H9 (cell line): ENCODE data around the gene PANK2. TPM values are rescaled to one million over a fixed set of nuclear protein-coding genes. Genes with fewer than 3 reads are reported as not detected.

Experiments
- DNase-seq: peaks from one replicate; pipeline ENCODE4 v3.0.0-alpha.2; 2017
- H2AFZ ChIP-seq: one replicate; pipeline ENCODE4 v1.6.1; 2013; ENCODE audit warnings: mild to moderate bottlenecking, low read length, control low read depth, moderate library complexity
- H2AK5ac ChIP-seq: 2 replicates; pipeline ENCODE4 v1.6.1; 2013; ENCODE audit warnings: low read length, control low read depth, mixed read lengths; ENCODE audit not compliant: insufficient read length
- H2BK120ac ChIP-seq: one replicate; pipeline ENCODE4 v1.6.1; 2013; ENCODE audit warnings: low read depth, mild to moderate bottlenecking, low read length, control low read depth, inconsistent platforms; ENCODE audit not compliant: poor library complexity, severe bottlenecking
- H2BK12ac ChIP-seq: 2 replicates; pipeline ENCODE4 v1.6.1; 2013; ENCODE audit warnings: low read length, control low read depth, mixed read lengths, low read depth; ENCODE audit not compliant: insufficient read length
- H2BK15ac ChIP-seq: 2 replicates; pipeline ENCODE4 v1.6.1; 2013; ENCODE audit warnings: low read depth, low read length, control low read depth
- H2BK20ac ChIP-seq: one replicate; pipeline ENCODE4 v1.6.1; 2013; ENCODE audit warnings: low read depth, mild to moderate bottlenecking, low read length, control low read depth, inconsistent platforms; ENCODE audit not compliant: poor library complexity, severe bottlenecking
- H2BK5ac ChIP-seq: 2 replicates; pipeline ENCODE4 v1.6.1; 2013; ENCODE audit warnings: low read length, control low read depth, mixed read lengths; ENCODE audit not compliant: insufficient read length
- H3K14ac ChIP-seq: 2 replicates; pipeline ENCODE4 v1.6.1; 2013; ENCODE audit warnings: low read length, control low read depth; ENCODE audit not compliant: insufficient read depth
- H3K18ac ChIP-seq: 2 replicates; pipeline ENCODE4 v1.6.1; 2013; ENCODE audit warnings: low read depth, mild to moderate bottlenecking, mixed read lengths, low read length, control low read depth; ENCODE audit not compliant: insufficient read length
- H3K23ac ChIP-seq: 2 replicates; pipeline ENCODE4 v1.6.1; 2013; ENCODE audit warnings: low read length, control low read depth, mixed read lengths, low read depth; ENCODE audit not compliant: insufficient read length
- H3K23me2 ChIP-seq: 2 replicates; pipeline ENCODE4 v1.6.1; 2013; ENCODE audit warnings: low read depth, mild to moderate bottlenecking, mixed read lengths, low read length, control low read depth; ENCODE audit not compliant: insufficient read length, poor library complexity, severe bottlenecking
- H3K27ac ChIP-seq: 2 replicates; pipeline ENCODE4 v1.5.1; 2013; ENCODE audit warnings: low read length, control low read depth, mixed read lengths, low read depth; ENCODE audit not compliant: insufficient read length
- H3K27me3 ChIP-seq: 2 replicates; pipeline ENCODE4 v1.6.1; 2013; ENCODE audit warnings: low read length, control low read depth, inconsistent platforms; ENCODE audit not compliant: insufficient read depth
- H3K4ac ChIP-seq: 2 replicates; pipeline ENCODE4 v1.6.1; 2013; ENCODE audit warnings: low read depth, mild to moderate bottlenecking, control low read depth, inconsistent platforms, low read length, moderate library complexity
- H3K4me1 ChIP-seq: 2 replicates; pipeline ENCODE4 v1.6.1; 2013; ENCODE audit warnings: low read length, control low read depth, inconsistent platforms; ENCODE audit not compliant: insufficient read depth
- H3K4me2 ChIP-seq: 2 replicates; pipeline ENCODE4 v1.6.1; 2013; ENCODE audit warnings: low read length, control low read depth, mixed read lengths; ENCODE audit not compliant: insufficient read length, insufficient read depth
- H3K56ac ChIP-seq: 2 replicates; pipeline ENCODE4 v1.6.1; 2013; ENCODE audit warnings: low read depth, mild to moderate bottlenecking, mixed read lengths, low read length, control low read depth; ENCODE audit not compliant: insufficient read length
- H3K79me1 ChIP-seq: 2 replicates; pipeline ENCODE4 v1.6.1; 2013; ENCODE audit warnings: low read depth, mild to moderate bottlenecking, moderate library complexity, low read length, control low read depth, inconsistent platforms; ENCODE audit not compliant: insufficient read depth, poor library complexity, severe bottlenecking
- H3K79me2 ChIP-seq: 2 replicates; pipeline ENCODE4 v1.6.1; 2013; ENCODE audit warnings: low read length, control low read depth, inconsistent platforms; ENCODE audit not compliant: insufficient read depth
- H3K9ac ChIP-seq: 2 replicates; pipeline ENCODE4 v1.6.1; 2013; ENCODE audit warnings: low read length, control low read depth, mixed read lengths; ENCODE audit not compliant: insufficient read length; ENCODE audit errors: extremely low read depth
- H3K9me3 ChIP-seq: one replicate; pipeline ENCODE4 v1.6.1; 2013; ENCODE audit warnings: low read depth, low read length, inconsistent platforms; ENCODE audit not compliant: control insufficient read depth
- H3T11ph ChIP-seq: one replicate; pipeline ENCODE4 v1.6.1; 2013; ENCODE audit warnings: mild to moderate bottlenecking, low read length, control low read depth, inconsistent platforms
- H4K20me1 ChIP-seq: one replicate; pipeline ENCODE4 v1.6.1; 2013; ENCODE audit not compliant: control insufficient read depth, insufficient read length, insufficient read depth
- H4K5ac ChIP-seq: 2 replicates; pipeline ENCODE4 v1.6.1; 2013; ENCODE audit warnings: low read depth, mild to moderate bottlenecking, mixed read lengths, low read length, control low read depth; ENCODE audit not compliant: insufficient read length
- H4K8ac ChIP-seq: replicated peaks from 2 replicates; pipeline ENCODE4 v1.6.1; 2013; ENCODE audit warnings: low read length, control low read depth, mixed read lengths, low read depth; ENCODE audit not compliant: insufficient read length
- H4K91ac ChIP-seq: 2 replicates; pipeline ENCODE4 v1.6.1; 2013; ENCODE audit warnings: low read depth, mild to moderate bottlenecking, moderate library complexity, mixed read lengths, low read length, control low read depth; ENCODE audit not compliant: insufficient read length
- H3K27ac Mint-ChIP-seq, 3 experiments: 2 replicates in 2 of 3; 3 replicates in 1 of 3; pipeline ENCODE4 v1.8.0; 2020 to 2021; ENCODE audit warnings: mixed read lengths in 3 of 3, mild to moderate bottlenecking in 1 of 3, moderate library complexity in 1 of 3
- H3K27me3 Mint-ChIP-seq: 2 replicates; pipeline ENCODE4 v1.8.0; 2021; ENCODE audit warnings: low read depth, mild to moderate bottlenecking, moderate library complexity, mixed read lengths
- H3K36me3 Mint-ChIP-seq, 3 experiments: 2 replicates in 2 of 3; 3 replicates in 1 of 3; pipeline ENCODE4 v1.8.0; 2020 to 2021; ENCODE audit warnings: low read depth in 3 of 3, mixed read lengths in 3 of 3; ENCODE audit not compliant: insufficient read depth in 1 of 3
- H3K4me1 Mint-ChIP-seq, 2 experiments: 2 replicates each; pipeline ENCODE4 v1.8.0; 2020; ENCODE audit warnings: mixed read lengths in 2 of 2
- H3K4me3 Mint-ChIP-seq, 2 experiments: 2 replicates in 1 of 2; 3 replicates in 1 of 2; pipeline ENCODE4 v1.8.0; 2020 to 2021; ENCODE audit warnings: mild to moderate bottlenecking in 2 of 2, mixed read lengths in 2 of 2, moderate library complexity in 1 of 2
- H3K9me3 Mint-ChIP-seq, 2 experiments: 2 replicates in 1 of 2; 3 replicates in 1 of 2; pipeline ENCODE4 v1.8.0; 2020; ENCODE audit warnings: mild to moderate bottlenecking in 2 of 2, mixed read lengths in 2 of 2, moderate library complexity in 1 of 2
- WGBS: extraction: QIAGEN DNeasy Blood & Tissue Kit; methylation state at CpG from one replicate; pipeline ENCODE4 v1.1.7; 2013; ENCODE audit warnings: missing lambda C conversion rate, low lambda C conversion rate, mixed read lengths; ENCODE audit not compliant: insufficient read length; ENCODE audit errors: extremely low coverage; 5-methylcytosine and 5-hydroxymethylcytosine counted together
- total RNA-seq: library from RNA; stranded (reverse); gene quantifications from 2 replicates; pipeline ENCODE4 v1.2.1, GENCODE V29; 2021
- TF ChIP-seq, protein P1 (sequence below): fragments of 200-600 bp; sonication (generic); conservative IDR thresholded peaks from 3 replicates; pipeline ENCODE4 v1.8.0; 2021; ENCODE audit warnings: antibody characterized with exemption, mild to moderate bottlenecking

Gene PANK2
- total RNA-seq, 1 experiment from 2014 or later = 65.4 TPM

DNA sequence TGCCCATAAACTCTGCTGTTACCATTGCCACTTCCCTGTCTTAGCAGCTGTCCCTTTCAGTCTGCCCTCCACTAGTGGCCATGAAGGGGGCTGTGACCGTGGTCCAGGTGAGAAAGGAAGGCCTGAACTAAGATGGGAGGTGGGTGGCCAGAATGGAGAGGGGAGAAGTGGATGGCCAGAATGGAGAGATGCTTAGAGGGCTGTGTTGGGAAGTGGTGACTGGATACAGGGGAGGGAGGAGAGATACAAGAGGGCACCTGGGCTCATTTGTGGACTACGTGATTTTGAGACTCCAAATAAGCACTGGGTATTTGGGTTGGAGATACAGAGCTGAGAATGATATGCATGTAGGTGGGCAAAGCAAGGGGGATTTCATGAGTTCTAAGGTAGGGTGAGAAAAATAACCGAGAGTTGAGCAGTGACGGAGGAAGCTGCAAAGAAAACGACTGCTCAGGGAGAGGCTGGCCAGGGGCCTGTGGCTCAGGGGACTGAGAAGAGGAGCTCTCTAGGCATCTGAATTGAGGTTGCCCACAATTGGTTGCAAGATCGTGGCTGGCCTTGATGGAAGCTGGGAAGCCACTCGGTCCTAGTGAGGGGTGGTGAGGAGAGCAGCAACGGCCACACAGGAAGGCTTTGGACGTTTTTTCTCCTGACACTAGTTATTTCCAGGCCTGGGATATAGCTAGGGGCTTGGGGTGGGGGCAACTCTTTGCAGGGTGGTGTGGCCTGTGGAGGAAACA is 36.9 kb downstream of the PANK2 start:
- Histone ChIP-seq H3K18ac (no peak overlapping the region), H2BK120ac (no peak overlapping the region), H3T11ph (no peak overlapping the region), H4K5ac (no peak overlapping the region), H3K27ac (no peak overlapping the region), H3K56ac (no peak overlapping the region), H2BK15ac (no peak overlapping the region), H3K79me1 (no peaks in the 10 kb centered on the region), H2BK5ac (no peak overlapping the region), H3K23me2 (no peaks in the 10 kb centered on the region), H3K4me1 (peaks cover 6% of the 10 kb centered on the region; the same call in 1 of the 2 replicates), H4K20me1 (peaks cover 5% of the 10 kb centered on the region), H3K9me3 (no peaks in the 10 kb centered on the region), H4K91ac (no peak overlapping the region), H2BK20ac (no peak overlapping the region), H4K8ac (no peak overlapping the region), H3K9ac (no peak overlapping the region), H3K79me2 (no peaks in the 10 kb centered on the region), H3K14ac (no peak overlapping the region; the same call in 1 of the 2 replicates), H3K27me3 (no peaks in the 10 kb centered on the region), H2BK12ac (no peak overlapping the region), H2AFZ (no peak overlapping the region), H3K23ac (no peak overlapping the region), H3K4ac (no peak overlapping the region), H2AK5ac (no peak overlapping the region), H3K4me2 (no peak overlapping the region)
- Mint-ChIP-seq H3K4me1 (peaks cover 36 to 41% of the 10 kb centered on the region in 2 experiments), H3K27me3 (peaks cover 4% of the 10 kb centered on the region; the same call in 1 of the 2 replicates), H3K9me3 (no peaks in the 10 kb centered on the region; a peak in 1 of 5 replicates), H3K36me3 (peaks cover 21 to 45% (median 34%) of the 10 kb centered on the region in 3 experiments), H3K27ac (peak overlapping the region; percentile 22 to 97 (median 33); a peak in 6 of 7 replicates), H3K4me3 (no peak overlapping the region)
- WGBS = no CpG with 5 or more reads among the region's 9 CpGs
- DNase-seq = no peak
- TF ChIP-seq, protein P1, sequence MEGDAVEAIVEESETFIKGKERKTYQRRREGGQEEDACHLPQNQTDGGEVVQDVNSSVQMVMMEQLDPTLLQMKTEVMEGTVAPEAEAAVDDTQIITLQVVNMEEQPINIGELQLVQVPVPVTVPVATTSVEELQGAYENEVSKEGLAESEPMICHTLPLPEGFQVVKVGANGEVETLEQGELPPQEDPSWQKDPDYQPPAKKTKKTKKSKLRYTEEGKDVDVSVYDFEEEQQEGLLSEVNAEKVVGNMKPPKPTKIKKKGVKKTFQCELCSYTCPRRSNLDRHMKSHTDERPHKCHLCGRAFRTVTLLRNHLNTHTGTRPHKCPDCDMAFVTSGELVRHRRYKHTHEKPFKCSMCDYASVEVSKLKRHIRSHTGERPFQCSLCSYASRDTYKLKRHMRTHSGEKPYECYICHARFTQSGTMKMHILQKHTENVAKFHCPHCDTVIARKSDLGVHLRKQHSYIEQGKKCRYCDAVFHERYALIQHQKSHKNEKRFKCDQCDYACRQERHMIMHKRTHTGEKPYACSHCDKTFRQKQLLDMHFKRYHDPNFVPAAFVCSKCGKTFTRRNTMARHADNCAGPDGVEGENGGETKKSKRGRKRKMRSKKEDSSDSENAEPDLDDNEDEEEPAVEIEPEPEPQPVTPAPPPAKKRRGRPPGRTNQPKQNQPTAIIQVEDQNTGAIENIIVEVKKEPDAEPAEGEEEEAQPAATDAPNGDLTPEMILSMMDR = no peak
